GM12874 (cell line): Measurements from ENCODE around the gene RENBP.

Source experiments
- TF ChIP-seq, protein P1 (sequence below): IDR thresholded peaks from 2 replicates; pipeline ENCODE4 v1.5.1; 2011; ENCODE audit warnings: low read depth, mild to moderate bottlenecking, control low read depth, low read length, moderate library complexity; ENCODE audit not compliant: insufficient read depth

The RENBP gene

DNA sequence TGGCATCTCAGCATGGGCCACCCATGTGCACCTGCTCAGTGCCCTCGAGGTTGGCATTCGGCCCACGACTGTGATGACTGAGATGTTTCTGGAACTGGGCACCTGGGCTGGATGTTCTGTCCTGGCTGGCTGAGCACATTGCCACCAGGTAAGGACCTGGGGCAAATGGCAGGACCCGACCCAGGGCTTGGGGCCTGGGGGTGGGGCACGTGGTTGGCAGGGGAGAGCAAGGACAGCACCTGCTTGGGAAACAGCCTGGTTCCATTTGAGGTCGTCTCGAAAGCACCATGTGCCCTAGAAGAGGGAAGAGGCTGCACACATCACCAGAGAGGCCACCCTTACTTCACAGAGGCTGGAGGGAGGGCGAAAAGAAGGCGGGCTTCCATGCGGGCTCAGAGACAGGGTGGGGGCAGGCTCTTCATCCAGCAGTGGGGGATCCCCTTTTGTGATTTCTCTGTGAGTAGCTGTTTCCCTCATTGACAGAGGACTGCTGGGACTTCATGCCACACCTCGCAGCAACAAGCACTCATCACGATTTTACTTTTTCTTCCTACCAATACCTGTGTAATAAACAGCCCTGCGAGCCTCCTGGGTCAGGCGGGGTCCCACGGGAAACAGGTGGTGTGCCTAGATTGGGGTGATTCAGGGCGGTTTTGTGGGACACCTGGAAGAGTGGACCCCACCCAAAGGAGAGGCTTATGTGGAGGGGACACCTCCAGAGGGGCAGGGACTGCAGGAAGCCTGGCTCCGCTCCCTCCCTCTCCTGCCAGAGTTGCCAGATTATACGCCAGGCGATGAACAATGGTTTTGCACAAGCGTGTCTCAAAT is 40.1 kb upstream of the RENBP start:
- TF ChIP-seq, protein P1, sequence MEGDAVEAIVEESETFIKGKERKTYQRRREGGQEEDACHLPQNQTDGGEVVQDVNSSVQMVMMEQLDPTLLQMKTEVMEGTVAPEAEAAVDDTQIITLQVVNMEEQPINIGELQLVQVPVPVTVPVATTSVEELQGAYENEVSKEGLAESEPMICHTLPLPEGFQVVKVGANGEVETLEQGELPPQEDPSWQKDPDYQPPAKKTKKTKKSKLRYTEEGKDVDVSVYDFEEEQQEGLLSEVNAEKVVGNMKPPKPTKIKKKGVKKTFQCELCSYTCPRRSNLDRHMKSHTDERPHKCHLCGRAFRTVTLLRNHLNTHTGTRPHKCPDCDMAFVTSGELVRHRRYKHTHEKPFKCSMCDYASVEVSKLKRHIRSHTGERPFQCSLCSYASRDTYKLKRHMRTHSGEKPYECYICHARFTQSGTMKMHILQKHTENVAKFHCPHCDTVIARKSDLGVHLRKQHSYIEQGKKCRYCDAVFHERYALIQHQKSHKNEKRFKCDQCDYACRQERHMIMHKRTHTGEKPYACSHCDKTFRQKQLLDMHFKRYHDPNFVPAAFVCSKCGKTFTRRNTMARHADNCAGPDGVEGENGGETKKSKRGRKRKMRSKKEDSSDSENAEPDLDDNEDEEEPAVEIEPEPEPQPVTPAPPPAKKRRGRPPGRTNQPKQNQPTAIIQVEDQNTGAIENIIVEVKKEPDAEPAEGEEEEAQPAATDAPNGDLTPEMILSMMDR, result no peak

DNA sequence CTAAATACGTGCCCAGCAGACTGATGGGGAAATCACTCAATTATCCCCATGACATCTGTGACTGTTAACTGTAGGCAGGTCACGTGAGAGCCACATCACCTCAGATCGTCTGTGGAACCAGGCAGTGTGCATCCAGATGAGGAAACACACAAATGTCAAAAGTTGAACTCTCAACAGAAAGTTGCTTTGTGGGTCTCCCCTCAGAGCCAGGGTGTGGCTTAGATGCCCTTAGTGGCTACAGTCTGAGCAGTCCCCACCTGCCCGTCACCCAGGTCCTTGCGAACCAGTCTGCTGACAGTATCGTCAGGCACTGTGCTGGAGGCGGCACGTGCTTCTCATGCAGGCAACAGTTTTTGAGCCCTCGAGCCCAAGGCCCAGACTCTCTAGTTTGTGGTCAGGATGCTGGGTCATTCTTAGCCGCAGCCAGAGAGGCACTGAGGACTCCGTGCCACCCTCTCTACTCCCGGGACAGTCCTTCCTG is 38.9 kb upstream of the RENBP start:
- TF ChIP-seq, protein P1, result no peak

DNA sequence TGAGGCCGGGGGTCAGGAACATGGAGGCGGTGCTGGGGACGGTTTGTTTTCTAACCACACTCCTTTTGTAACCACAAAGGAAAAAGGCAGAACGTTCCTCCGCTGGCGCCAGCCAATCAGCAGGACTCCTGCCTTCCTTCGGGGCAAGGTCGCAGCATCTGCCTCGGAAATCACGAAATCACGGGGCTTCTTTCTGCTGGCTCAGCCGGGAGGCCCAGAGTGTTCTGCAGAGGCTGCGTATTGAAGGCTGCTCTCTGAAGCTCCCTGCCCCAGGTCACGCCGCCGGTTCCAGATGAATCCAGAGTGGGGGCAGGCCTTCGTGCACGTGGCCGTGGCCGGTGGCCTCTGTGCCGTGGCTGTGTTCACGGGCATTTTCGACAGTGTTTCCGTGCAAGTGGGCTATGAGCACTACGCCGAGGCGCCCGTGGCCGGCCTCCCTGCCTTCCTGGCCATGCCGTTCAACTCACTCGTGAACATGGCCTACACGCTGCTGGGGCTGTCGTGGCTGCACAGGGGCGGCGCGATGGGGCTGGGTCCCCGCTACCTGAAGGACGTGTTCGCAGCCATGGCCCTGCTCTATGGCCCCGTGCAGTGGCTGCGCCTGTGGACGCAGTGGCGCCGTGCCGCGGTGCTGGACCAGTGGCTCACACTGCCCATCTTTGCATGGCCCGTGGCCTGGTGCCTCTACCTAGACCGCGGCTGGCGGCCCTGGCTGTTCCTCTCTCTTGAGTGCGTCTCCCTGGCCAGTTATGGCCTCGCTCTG is 37.5 kb upstream of the RENBP start:
- TF ChIP-seq, protein P1, result no peak

DNA sequence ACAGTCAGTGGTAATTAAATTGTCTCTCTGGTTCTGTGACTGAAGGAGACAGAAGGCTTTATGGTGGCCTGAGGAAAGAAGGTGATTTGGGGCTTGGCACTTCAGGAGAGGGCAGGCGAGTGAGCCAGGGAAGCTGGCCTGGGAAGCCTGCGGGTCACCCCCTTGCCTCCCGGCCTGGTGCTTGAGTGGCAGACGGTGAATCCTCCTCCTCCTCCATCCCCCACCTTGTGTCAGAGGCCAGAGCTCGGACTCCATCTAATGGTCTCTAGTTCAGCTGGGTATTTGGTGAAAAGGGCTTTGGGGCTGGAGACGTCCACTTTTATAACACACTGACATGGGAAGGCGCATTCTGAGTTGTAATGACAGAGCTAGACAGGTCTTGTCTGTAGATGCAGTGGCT is 36.8 kb upstream of the RENBP start:
- TF ChIP-seq, protein P1, result no peak

DNA sequence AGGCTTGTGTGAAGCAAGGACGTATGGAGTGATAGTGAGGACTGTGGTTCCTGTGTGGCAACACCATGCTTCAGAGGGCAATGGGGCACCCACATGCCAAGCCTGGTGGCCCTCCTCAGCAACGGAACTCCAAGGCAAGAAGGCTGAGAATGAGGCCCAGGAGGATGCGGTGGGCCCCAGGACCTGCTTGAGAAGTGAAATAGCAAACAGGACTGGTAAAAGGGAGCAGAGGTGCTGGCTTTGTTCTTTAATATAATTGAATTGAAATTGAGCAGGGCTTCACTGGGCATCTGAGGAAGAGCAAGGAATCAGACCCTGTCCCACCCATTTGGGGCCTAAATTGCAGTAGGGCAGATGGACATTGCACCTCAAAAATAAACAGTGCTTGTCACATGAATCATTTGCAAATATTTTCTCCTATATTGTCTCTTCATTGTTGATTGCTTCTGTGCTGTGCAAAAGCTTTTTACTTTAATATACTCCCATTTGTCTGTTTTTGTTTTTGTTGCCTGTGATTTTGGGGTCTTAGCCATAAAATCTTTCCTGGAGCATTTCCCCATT is 30.4 kb upstream of the RENBP start:
- TF ChIP-seq, protein P1, result no peak

DNA sequence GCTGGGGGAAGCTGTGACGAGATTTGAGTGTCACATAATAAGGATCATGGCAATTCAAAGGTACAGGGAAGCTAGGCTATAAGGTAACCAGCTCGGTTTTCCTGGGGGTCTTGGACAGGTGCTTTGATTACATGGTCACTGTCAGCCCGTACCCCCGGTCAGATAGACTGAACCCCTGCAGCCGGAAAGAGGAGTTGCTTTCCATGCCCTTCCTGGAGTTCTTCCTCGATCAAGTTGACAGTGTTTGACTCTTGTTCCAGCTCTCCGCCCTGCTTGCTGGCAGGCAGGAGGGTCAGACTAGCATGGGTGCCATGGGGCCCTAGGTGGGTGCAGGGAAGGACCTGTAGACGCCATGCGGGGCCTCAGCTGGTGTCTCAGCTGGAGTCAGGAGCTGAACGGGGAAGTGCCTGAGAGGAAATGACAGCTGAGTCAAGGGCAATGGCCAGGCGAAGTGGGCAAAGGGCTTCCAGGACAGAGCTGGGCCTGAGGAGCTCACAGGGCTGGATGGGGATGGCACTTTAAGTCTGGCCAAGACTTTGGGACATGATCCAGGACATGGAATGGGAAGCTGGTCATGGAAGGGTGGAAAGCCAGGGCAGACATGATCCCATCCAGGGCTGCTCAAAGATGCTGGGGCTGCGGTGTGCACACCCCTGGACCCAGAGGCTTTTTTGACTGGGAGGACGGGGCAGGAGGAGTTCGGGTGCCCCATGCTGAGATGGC is 29.7 kb upstream of the RENBP start:
- TF ChIP-seq, protein P1, result no peak
